ENCODE measurements around the gene BFSP2.

Gene BFSP2

DNA sequence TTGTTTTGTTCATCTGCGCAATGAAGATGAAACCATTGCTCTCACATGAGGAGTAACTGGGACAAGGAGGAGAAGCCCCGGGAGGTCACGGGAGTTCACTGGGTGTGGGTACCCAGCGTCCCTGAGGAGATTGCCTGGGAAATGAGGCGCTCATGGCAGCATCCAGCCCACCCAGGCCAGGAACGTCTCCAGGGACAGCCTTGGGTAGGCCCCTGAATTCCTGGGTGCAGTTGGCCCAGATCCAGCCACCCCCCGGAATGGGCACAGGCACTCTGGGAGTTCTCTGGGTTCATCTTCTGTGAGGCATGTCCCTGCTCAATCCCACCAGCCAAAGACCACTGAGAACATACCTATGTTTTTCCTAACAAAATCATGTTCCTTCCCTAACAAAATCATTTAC, 18.5 kb downstream of the BFSP2 start:
- DNase-seq (ENCODE audit: low spot score) = no peak

DNA sequence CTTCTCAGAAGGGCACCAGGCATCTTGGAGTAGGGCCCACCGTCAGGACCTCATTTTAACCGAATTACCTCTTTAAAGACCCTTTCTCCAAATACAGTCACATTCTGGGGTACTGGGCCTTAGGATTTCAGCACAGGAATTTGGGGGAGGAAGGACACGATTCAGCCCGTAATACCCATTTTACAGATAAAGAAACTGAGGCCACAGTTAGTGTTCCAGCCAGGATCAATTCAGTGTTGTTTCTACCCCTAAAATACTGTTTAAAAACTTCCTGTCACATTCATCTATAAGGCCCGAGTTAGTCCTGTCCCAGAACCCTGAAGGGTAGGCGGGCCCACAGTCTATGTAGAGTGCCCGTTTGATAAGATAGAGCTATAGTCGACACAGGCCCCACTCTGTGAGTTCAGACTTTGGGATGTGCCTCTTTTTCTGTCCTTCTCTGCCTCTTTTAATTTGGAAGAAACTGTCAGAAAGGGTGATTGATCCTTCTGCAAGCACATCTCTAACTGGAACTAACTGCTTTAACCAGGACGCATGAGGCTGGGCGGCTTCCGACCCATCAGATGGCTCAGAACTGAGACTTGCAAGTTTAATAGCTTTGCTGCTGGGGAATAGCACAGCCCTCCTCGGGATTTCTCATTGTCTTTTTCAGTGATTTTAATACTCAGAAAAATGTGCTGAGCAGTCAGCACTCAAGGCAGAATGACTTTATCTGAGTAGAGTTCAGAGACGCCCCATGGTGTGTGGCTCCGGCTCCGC, 19.5 kb downstream of the BFSP2 start:
- no peak for DNase-seq (ENCODE audit: low spot score)

DNA sequence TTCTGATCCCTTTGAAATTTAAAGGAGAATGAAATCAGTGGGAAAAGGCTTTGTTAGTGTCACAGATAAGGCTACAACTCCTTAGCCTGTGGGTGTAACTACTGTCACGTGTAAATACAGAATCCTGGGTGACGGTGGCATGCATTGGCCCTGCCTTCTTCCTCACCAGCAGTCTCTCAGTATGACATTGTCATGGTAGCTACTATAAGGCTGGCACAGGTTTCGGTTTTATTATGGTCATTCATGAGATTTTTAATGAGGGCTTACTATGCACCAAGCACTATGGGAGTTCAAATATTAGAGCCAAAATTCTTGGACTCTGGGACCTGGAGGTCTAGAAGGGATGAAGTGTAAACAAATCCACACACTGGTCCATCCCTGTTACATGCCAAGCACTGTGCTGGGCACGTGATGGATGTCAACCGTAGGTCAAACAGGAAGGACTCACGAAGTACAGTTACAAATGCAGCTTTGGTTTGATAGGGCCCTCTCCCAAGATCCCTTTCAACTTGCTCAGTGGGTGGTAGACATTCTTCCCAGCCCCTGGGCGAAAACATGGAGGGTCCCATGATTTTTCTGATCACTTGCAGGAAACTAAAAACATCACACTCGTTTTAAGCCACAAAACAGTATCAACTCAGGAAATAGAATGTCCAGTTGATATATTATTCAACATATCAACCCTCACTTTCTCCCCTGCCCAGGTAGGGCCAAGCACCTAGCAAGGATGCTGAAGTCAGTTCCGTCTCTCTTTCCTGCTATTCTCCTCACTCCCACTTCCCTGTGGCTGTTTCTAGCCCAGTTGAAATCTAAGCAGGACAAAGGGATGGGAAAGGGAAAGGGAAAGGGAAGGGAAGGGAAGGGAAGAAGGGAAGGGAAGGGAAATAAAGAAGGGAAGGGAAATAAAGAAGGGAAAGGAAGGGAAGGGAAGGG, 25.3 kb downstream of the BFSP2 start:
- DNase-seq (ENCODE audit: low spot score) = no peak

DNA sequence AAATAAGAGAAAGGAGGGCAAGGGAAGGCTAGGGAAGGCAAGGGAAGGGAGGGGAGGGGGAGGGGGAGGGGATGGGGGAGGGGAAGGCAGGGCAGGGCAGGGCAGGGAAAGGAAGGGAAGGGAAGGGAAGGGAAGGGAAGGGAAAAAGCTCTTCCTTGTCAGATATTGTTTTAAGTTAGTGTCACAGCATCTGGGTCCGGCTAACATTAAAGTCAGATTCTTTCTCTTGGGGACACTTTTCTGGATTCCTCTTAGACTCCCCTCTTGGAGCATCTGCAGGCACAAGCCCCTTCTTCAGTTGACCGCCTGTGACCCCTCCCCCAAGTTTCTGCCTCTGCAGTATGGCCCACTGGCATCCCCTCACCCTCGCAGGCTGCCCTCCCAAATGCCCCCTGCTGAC, 26.0 kb downstream of the BFSP2 start:
- DNase-seq (ENCODE audit: low spot score) = no peak

DNA sequence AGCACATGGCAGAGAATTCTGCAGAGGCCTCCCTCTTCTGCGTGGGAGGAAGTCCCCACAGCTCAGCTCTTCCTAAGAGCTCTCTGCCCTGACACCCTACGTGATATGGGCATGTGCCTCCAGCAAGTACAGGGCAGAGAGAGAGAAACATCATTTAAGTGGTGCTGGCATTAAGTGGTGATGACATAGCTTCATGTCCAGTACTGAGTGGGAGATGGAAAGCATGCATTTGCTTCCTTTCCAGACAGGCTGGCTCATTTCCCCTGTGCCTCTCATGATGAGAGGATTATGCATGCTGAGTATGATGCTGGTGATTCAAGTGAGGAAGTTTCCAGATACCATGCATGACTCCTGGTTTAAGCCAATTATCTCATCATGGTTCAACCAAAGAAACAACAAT, 26.9 kb downstream of the BFSP2 start:
- DNase-seq (ENCODE audit: low spot score) = no peak

DNA sequence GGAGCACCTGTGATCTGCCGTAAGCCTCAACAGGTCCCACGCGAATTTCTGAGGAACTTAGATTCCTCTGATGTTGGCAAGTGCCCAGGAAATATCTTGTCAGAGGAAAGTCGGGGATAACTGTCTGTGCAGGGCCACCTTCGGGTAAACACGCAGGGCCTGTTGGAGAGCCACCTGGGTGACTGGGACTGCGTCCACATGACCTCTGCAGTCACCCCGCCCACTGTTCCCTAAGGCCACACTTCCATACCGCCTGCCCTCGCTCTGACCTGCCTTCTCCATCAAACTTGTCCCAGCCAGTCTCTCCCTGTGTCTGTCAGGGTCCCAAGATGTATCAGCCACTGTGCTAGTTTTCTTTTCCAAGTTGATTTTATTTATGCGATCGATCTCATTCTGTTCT, 28.7 kb downstream of the BFSP2 start:
- DNase-seq (ENCODE audit: low spot score) = no peak

DNA sequence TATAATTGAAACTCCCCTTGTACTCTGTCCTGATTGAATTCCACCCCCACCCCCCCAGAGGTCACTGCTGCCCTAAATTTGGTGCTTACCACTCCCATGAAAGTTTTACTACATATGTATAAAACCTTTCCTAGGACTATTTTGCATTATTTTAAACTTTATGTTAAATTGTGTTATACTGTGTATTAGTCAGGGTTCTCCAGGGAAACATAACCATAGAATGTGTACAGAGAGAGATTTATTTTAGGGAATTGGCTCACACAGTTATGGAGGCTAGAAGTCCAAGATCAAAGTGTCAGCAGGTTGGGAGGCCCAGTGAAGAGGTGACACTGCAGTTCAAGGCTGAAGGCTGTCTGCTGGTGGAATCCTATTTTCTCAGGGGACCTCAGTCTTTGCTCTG, 29.2 kb downstream of the BFSP2 start:
- no peak for DNase-seq (ENCODE audit: low spot score)

DNA sequence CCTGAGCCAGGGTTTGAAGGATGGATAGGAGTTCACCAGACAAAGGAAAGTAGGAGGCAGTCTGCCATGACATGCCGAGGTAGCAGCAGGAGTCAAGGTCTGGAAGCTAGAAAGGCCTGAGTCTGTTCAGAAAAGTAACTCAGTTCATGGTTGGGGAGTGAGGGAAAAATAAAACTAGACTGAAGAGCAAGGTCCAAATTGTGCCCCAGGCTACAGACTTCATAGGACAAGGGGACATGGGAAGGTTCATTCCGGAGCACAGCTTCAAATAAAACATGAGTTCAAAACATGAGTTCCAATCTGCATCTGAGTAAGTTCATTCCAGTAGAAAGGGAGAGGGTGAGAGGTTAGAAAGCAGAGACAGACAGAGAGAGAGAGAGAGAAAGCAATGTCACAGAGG, 39.7 kb downstream of the BFSP2 start:
- DNase-seq (ENCODE audit: low spot score) = no peak

DNA sequence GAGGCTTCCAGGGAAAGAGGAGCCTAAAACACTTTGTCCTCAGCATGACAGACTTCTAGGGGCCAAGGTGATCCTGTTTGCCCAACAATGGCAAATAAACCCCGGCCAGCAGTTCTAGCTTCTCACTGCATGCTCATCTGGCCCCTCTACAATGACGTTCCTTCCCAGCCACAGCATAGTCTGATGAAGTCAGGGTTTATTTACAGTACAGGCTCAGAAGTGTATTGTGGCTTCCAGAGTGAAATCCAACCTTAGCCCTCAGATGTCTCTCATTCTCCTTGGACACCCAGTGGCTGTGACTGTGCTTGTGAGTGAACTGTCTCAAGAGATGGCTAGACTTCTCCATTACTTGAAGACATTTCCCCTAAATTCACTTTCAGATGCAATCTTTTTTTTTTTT, 40.8 kb downstream of the BFSP2 start:
- DNase-seq (ENCODE audit: low spot score) = no peak

DNA sequence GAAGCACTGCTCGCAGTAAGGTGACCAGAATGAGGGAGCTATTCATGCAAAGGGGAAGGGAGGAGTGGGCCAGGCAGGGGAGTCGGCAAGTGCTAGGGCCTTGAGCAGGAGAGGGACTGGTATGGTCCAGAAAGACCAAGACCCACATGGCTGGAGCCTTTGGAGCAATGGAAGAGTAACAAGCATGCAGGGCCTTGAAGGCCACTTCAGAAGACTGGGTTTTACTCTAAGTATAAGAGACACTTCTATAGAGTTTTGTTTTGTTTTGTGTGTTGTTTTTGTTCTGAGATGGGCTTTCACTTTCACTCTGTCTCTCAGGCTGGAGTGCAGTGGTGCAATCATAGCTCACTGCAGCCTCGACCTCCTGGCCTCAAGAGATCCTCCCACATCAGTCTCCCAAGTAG, 42.0 kb downstream of the BFSP2 start:
- DNase-seq (ENCODE audit: low spot score) = peak; percentile 16

DNA sequence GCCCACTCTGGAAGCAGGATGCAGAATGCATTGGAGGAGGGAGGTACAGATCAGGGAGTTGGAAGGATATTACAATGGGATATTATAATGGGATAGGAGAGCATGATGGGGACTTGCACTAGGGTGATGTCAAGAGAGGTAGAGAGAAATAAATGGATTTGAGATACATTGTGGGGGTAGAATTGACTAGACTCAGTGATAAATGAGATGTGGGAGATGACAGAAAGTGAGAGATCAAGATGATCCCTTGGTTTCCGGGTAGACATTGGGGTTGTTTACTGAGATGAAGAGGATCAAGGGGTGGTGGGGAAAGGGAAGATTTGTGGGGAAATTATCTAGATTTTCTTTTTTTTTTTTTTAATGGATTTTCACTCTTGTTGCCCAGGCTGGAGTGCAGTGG, 42.7 kb downstream of the BFSP2 start:
- no peak for DNase-seq (ENCODE audit: low spot score)

DNA sequence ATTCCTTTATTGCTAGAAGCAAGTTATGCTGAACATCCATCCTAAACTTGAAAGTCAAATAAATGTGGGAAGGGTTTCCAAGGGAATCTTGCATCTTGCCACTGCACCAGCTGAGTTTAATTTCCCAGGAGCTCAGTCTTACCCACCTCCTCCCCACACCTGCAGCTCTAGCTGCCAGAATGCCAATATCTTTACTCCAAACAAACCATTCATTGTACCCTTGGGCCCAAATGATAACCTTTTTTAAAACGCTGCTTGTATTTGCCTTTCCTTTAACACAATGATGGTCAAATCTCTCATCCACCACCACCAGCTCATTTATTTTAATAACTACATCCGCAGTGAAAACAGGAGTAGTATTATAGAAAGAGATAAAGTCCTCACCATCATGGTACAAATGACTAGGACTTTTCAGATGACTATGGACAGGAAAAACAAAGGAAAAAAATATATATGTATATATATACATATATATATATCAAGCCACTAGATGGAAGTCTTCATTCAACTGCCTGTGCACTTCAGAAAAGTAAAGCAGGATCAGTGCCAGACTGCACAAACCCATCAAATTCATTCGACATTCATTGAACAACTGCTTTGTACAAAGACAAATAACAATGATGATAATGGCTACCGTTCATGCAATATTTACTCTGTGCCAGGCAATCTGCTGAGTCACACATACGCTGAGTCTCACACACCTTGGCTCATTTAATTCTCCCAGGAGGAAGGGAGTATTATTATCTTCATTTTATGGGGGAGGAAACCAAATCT, 44.0 kb downstream of the BFSP2 start:
- no peak for DNase-seq (ENCODE audit: low spot score)

DNA sequence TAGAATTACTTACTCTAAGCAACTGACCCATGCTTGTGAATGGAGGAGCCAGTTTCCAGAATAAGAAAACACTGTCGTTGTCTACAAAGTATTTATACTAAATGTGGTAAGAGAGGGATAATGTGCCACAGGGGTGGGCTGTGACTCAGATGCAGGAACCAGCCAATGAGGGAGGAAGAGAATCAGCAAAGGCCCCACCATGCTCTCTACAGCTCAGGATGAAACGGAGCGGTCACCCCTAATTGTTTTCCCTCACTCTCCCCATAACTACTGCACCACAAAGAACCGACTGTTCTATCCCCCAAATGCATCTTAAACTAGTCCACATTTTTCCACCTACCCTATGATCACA, 44.5 kb downstream of the BFSP2 start:
- no peak for DNase-seq (ENCODE audit: low spot score)

DNA sequence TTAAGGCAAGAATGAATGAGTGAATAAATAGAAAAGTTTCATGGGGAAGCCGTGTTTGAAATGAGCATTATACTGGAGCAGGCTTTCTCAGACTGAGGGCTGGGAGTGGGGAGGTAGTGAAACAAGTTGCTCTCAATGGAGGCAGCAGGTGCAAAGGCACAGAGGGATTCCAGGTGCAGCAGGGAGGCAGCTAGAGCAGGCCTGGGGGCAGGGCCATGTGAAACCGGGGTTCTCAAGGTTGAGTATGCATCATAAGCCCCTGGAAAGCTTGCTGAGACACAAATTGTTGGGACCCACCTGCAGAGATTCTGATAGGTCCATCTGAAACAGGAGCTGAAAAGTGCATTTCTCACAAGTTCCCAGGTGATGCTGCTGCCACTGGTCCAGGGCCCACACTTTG, 45.3 kb downstream of the BFSP2 start:
- no peak for DNase-seq (ENCODE audit: low spot score)

DNA sequence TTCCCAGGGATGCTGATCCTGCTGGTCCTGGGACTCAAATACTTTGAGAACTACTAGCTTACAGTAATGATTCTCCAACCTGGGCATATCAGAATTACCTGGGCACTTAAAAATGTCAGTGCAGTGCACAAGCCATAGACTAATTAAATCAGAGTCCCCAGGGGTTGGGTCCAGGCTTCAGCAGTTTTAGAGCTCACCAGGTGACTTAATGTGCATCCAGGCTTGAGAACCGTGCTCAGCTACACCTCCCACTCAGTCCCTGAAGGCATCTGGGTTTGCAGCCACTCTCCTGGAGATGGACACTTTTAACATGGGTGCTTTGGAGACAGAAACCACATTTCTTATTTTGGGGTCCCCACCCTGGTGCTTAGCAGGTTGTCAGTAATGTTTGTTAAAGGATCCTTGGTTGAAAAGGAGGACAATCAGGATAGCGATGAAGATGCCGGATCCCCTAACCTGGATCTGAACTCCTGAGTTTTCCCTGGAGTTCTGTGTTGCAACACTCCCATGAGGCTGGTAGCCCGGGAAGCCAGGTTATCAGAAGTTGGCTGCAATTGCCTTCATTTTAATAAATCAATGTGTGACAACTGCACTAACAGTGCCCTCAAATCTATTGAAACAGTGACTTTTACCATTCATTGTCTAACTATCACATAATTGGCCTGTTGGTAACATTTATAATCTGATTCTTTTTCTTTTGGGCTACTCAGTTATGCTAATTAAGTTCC, 48.1 kb downstream of the BFSP2 start:
- DNase-seq (ENCODE audit: low spot score) = no peak

DNA sequence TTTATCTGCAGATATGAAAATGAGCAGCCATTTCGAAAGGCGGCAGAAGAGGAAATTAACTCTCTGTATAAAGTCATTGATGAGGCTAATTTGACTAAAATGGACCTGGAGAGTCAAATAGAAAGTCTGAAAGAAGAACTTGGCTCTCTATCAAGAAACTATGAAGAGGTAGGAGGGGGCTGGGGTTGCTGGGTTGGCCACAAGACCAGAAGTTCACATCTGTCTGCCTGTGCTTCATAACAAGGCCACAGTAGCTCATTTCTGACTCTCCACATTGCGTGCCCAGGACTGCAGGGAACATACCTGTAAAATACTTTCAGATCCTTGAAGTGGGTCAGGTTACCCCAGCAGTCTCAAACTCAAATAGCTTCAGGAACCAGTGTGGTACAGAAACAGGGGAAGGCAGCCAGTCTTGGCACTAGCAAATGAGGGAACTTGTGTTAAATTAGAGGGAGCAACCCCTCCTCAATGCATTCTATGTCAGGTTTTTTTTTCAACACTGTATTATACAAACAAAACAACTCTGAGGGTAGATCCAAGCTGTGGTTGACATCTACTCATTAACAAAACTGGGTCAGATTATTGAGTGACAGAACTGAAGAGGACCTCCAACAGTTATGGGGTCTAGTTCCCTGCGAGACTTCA, 48.7 kb downstream of the BFSP2 start:
- DNase-seq (ENCODE audit: low spot score) = no peak

DNA sequence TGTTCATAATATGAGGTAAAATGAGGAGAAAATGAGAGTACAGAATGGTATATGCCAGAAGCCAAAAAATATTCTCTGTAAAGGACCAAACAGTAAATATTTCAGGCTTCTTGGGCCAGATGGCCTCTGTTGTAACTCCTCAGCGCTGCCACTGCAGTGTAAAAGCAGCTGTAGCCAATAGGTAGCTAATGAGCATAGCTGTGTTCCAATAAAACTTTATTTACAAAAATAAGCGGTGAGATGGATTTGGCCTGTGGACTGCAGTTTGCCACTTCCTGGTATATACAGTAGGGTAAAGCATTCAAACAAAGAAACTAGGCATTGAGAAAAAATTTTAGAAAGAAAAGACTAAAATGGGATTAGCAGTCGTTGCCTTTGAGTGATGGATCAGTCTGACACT, 51.5 kb downstream of the BFSP2 start:
- DNase-seq (ENCODE audit: low spot score) = no peak

DNA sequence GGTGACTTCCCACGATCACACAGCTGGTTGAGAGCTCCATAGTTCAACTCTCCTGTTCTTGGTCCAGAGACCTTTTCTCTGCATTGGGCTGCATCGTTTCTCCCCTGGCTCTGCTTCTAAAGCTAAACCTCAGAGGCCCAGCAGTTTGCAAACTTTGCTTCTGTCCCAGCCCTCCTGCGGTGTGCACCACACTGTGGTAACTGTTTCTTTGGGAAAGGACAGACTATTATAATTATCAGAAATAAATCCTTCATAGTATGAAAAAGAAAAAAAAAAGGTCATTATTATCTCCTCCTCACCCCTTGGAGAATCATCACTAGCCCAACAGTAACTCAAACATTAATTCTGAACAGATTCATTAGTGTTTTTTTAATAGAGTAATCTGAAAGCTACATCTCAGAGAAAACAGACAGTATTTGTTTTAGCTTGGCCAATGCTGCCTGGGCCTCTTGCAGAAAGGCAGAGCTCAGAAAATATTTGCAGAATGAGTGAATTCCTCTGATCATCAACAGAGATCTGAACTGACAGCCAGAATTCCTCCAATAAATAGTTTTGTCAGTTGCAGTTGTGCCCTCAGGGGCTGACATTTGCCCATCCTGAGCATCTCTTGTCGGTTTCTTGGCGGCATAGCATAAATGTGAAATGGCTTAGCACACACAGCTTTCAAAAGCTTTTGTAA, 52.9 kb downstream of the BFSP2 start:
- DNase-seq (ENCODE audit: low spot score) = no peak

DNA sequence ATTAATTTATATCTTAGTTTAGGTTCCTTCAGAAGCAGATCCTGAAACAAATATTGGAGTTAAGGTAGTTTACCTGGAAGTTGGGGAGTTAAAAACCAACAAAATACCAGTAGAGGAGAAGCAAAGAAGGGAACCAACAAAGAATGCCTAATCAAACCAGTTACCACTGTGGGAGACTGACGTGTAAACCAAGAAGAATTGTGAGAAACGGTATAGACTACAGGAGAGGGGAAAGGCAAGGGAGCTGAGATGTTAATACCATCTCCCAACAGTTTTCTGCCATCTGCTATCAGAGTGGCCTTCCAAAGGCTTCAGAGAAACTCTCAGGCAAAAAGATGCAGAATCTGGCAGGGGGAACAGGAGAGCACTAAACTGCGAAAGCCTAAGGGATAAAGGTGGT, 53.5 kb downstream of the BFSP2 start:
- DNase-seq (ENCODE audit: low spot score) = no peak

DNA sequence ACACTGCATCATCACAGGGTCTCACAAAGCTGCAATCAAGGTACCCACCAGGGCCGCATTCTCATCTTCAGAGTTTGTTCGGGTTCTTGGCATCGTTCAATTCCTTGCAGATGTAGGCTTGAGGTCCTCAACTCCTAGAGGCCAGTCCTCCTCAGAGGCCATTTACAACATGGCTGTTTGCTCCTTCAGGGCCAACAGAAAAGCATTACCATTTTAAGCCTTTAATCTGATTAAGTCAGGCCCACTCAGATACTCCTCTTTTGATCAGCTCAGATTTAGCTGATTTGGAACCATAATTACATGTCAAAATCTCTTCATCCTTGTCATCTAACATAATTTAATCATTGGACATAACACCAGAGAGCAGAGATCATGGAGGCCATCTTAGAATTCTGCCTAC, 55.4 kb downstream of the BFSP2 start:
- no peak for DNase-seq (ENCODE audit: low spot score)

DNA sequence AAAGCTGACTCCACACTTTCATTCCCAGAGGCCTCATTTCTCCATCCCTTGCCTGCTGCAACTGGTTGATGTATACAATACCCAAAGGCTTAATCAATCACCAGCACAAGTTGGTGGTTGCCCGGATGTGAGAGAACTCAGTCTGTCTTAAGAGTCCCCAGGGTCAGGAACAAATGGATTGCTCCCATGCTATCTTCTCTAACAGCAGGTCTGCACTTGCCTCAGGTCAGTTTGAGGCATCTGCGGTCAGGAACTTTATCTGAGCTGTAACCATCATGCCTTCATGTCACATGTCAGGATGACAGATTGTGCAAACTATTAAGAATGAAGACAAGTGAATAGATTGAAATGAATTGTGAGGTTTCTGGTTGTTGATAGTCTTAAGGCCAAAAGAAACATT, 56.1 kb downstream of the BFSP2 start:
- DNase-seq (ENCODE audit: low spot score) = no peak

All from CD4-positive, alpha-beta T cell treated with Interleukin-6 at 100 ng/mL for 8 hours (primary cell).